GM12892 (cell line): Measurements from ENCODE around the gene CDH11.

Source experiments
- POLR2A ChIP-seq: IDR thresholded peaks from 2 replicates; pipeline ENCODE4 v1.6.1; 2011; ENCODE audit warnings: low read depth, low read length, control low read depth
- POLR2AphosphoS5 ChIP-seq: IDR thresholded peaks from 2 replicates; pipeline ENCODE4 v1.6.1; 2011; ENCODE audit warnings: low read depth, low read length, control low read depth
- TAF1 ChIP-seq: IDR thresholded peaks from 2 replicates; pipeline ENCODE4 v1.6.1; 2011; ENCODE audit warnings: low read depth, mild to moderate bottlenecking, control low read depth, low read length, borderline replicate concordance

DNA sequence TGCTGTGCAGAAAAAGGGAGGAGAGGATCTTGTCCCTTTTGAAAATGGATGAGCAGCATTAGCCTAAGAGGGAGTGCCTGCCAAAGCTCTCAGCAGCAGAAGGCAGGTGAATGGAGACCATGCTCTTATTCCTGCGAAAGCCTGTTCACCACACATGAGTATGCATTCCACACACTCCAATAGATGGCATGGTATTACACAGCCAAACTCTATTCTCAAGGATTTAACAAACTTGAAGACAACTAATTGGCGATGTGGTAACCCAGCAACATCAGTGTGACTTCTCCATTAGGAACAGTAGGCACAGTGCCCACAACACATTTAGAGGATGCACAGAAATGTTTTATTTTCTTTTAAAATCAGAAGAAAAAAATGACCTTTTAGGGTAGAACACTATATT is 77.8 kb downstream of the CDH11 start:
- TF ChIP-seq POLR2AphosphoS5 (no peak), POLR2A (no peak), TAF1 (no peak)
